Loucy (cell line): ENCODE data around the gene FAM43B.

Experiments used
- H2AFZ ChIP-seq: fragments of 200-600 bp; sonication (generic); 2 replicates; pipeline ENCODE4 v1.6.0; 2016; ENCODE audit warnings: antibody characterized with exemption, mild to moderate bottlenecking, low read length, moderate library complexity
- H3F3A ChIP-seq: fragments of 200-600 bp; 2 replicates; pipeline ENCODE4 v1.6.0; 2016; ENCODE audit warnings: antibody characterized with exemption, low read depth, mild to moderate bottlenecking
- H3K27me3 ChIP-seq: fragments of 200-600 bp; sonication (generic); 2 replicates; pipeline ENCODE4 v1.6.1; 2014; ENCODE audit warnings: low read length, mild to moderate bottlenecking; ENCODE audit not compliant: insufficient read depth, poor library complexity, severe bottlenecking
- H3K36me3 ChIP-seq: fragments of 200-600 bp; sonication (generic); 2 replicates; pipeline ENCODE4 v1.6.1; 2016; ENCODE audit warnings: low read length; ENCODE audit not compliant: insufficient read depth
- H3K4me1 ChIP-seq: fragments of 200-600 bp; sonication (generic); 2 replicates; pipeline ENCODE4 v1.5.1; 2014; ENCODE audit warnings: low read length, mild to moderate bottlenecking; ENCODE audit not compliant: insufficient read depth, poor library complexity, severe bottlenecking
- H3K4me2 ChIP-seq: fragments of 200-600 bp; sonication (generic); 2 replicates; pipeline ENCODE4 v1.6.0; 2014; ENCODE audit warnings: antibody characterized with exemption, low read length, low read depth, mild to moderate bottlenecking; ENCODE audit not compliant: poor library complexity, severe bottlenecking
- H3K4me3 ChIP-seq: fragments of 200-600 bp; sonication (generic); 2 replicates; pipeline ENCODE4 v1.5.1; 2014; ENCODE audit warnings: low read length, mild to moderate bottlenecking, mixed read lengths; ENCODE audit not compliant: poor library complexity, severe bottlenecking
- H3K79me2 ChIP-seq: fragments of 200-600 bp; sonication (generic); 2 replicates; pipeline ENCODE4 v1.6.1; 2014; ENCODE audit warnings: low read length; ENCODE audit not compliant: insufficient read depth
- H3K9ac ChIP-seq: fragments of 200-600 bp; sonication (generic); 2 replicates; pipeline ENCODE4 v1.6.0; 2014; ENCODE audit warnings: mild to moderate bottlenecking, low read depth, low read length, moderate library complexity; ENCODE audit not compliant: poor library complexity, severe bottlenecking
- H3K9me2 ChIP-seq: fragments of 200-600 bp; sonication (generic); replicated peaks from 2 replicates; pipeline ENCODE4 v1.6.1; 2016; ENCODE audit warnings: low read depth, low read length, mixed read lengths
- H3K9me3 ChIP-seq: fragments of 200-600 bp; sonication (generic); 2 replicates; pipeline ENCODE4 v1.6.1; 2014; ENCODE audit warnings: mild to moderate bottlenecking, antibody characterized with exemption, low read length, low read depth; ENCODE audit not compliant: insufficient read depth
- H4K20me1 ChIP-seq: fragments of 200-600 bp; sonication (generic); 2 replicates; pipeline ENCODE4 v1.6.0; 2014; ENCODE audit warnings: antibody characterized with exemption, low read length, mild to moderate bottlenecking; ENCODE audit not compliant: insufficient read depth, poor library complexity, severe bottlenecking
- EZH2phosphoT487 ChIP-seq: fragments of 200-600 bp; IDR thresholded peaks from 2 replicates; pipeline ENCODE4 v1.6.1; 2018; ENCODE audit warnings: antibody characterized with exemption, mild to moderate bottlenecking, moderate library complexity, borderline replicate concordance
- TF ChIP-seq, protein P1 (sequence below): fragments of 200-600 bp; sonication (generic); conservative IDR thresholded peaks from 2 replicates; pipeline ENCODE4 v1.5.1; 2014; ENCODE audit warnings: mild to moderate bottlenecking, antibody characterized with exemption, low read length

The FAM43B gene

DNA sequence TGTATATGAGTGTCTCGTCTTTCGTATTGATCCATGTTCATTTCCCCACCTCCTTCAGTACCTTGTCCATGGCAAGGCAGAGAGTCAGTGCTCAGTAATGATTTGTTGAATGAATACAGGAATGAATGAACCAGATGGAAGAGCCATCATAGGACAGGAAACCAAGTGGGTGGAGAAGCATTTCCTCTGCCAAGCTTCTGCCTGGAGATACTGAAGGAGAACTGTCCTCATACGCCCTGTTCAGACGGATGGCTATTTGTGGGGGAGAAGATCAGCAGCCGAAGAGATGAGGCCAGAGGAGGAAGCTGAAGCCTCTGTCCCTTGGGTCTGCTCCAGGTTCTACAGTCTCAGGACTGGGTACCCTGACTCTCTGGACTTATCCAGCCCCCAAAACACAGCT, 5.8 kb downstream of the FAM43B start:
- H3K79me2 ChIP-seq = no peaks in the 10 kb centered on the region
- no peaks in the 10 kb centered on the region for H3K36me3 ChIP-seq
- H3K9me2 ChIP-seq = no peaks in the 10 kb centered on the region
- no peaks in the 10 kb centered on the region for H3K4me1 ChIP-seq
- no peaks in the 10 kb centered on the region for H3K9me3 ChIP-seq
- TF ChIP-seq EZH2phosphoT487 = no peak
- TF ChIP-seq, protein P1, sequence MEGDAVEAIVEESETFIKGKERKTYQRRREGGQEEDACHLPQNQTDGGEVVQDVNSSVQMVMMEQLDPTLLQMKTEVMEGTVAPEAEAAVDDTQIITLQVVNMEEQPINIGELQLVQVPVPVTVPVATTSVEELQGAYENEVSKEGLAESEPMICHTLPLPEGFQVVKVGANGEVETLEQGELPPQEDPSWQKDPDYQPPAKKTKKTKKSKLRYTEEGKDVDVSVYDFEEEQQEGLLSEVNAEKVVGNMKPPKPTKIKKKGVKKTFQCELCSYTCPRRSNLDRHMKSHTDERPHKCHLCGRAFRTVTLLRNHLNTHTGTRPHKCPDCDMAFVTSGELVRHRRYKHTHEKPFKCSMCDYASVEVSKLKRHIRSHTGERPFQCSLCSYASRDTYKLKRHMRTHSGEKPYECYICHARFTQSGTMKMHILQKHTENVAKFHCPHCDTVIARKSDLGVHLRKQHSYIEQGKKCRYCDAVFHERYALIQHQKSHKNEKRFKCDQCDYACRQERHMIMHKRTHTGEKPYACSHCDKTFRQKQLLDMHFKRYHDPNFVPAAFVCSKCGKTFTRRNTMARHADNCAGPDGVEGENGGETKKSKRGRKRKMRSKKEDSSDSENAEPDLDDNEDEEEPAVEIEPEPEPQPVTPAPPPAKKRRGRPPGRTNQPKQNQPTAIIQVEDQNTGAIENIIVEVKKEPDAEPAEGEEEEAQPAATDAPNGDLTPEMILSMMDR = no peak
- H3K9ac ChIP-seq = no peak overlapping the region
- H2AFZ ChIP-seq = no peak overlapping the region
- no peaks in the 10 kb centered on the region for H3K27me3 ChIP-seq
- H3K4me2 ChIP-seq = no peak overlapping the region
- no peak overlapping the region for H3K4me3 ChIP-seq
- no peaks in the 10 kb centered on the region for H4K20me1 ChIP-seq
- H3F3A ChIP-seq = no peaks in the 10 kb centered on the region

DNA sequence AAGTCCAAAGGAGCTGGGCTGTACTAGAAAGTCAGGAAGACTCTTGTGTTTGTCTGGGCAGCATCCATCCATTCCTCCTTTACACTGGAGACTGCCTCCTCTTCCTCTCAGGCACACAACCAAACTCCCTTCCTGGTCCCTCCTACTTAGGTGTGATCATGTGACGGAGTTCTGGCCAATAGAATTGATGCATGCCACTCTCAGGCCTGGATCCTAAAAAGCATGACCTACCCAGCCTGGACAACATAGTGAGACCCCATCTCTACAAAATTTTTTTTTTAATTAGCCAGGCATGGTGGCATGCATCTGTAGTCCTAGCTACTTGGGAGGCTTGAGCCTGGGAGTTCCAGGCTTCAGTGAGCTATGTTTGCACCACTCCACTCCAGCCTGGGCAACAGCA, 8.6 kb downstream of the FAM43B start:
- TF ChIP-seq EZH2phosphoT487 = no peak
- TF ChIP-seq, protein P1 = no peak
- H3K27me3 ChIP-seq = no peaks in the 10 kb centered on the region

DNA sequence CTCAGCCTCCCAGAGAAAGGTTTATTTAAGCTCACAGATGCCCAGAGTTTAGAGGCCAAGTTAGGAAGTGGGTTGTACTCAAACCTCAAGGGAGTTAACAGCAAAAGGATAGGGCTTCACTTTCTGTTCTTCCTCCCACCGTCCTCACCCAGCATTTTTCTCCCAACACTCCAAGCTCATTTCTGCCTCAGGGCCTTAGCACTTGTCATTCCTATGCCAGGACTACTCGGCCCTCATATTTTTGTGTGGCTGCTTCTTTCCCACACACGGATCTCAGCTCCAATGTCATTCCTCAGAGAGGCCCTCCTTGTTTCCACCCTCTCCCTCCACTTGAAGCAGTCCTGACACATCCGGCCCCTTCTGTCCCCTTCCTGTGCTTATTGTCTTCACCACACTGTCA, 12.9 kb downstream of the FAM43B start:
- Histone ChIP-seq H3K4me3 (no peak overlapping the region), H3K4me2 (no peak overlapping the region), H3K9me3 (no peaks in the 10 kb centered on the region), H3K4me1 (no peaks in the 10 kb centered on the region), H2AFZ (no peak overlapping the region), H3K36me3 (no peaks in the 10 kb centered on the region), H3K9ac (no peak overlapping the region), H4K20me1 (no peaks in the 10 kb centered on the region), H3K9me2 (no peaks in the 10 kb centered on the region), H3K27me3 (no peaks in the 10 kb centered on the region), H3K79me2 (no peaks in the 10 kb centered on the region), H3F3A (no peaks in the 10 kb centered on the region)
- TF ChIP-seq, protein P1 = no peak
- no peak for TF ChIP-seq EZH2phosphoT487

More for the DNA sequence above, 8.6 kb downstream of the FAM43B start:
- Histone ChIP-seq H3K4me1 (no peaks in the 10 kb centered on the region), H3K79me2 (no peaks in the 10 kb centered on the region), H3F3A (no peaks in the 10 kb centered on the region), H3K4me2 (no peak overlapping the region), H4K20me1 (no peaks in the 10 kb centered on the region), H3K9ac (no peak overlapping the region), H3K9me3 (no peaks in the 10 kb centered on the region), H2AFZ (no peak overlapping the region), H3K9me2 (no peaks in the 10 kb centered on the region), H3K4me3 (no peak overlapping the region), H3K36me3 (no peaks in the 10 kb centered on the region)
